Measurements from ENCODE around the gene C22orf15.

Gene C22orf15

DNA sequence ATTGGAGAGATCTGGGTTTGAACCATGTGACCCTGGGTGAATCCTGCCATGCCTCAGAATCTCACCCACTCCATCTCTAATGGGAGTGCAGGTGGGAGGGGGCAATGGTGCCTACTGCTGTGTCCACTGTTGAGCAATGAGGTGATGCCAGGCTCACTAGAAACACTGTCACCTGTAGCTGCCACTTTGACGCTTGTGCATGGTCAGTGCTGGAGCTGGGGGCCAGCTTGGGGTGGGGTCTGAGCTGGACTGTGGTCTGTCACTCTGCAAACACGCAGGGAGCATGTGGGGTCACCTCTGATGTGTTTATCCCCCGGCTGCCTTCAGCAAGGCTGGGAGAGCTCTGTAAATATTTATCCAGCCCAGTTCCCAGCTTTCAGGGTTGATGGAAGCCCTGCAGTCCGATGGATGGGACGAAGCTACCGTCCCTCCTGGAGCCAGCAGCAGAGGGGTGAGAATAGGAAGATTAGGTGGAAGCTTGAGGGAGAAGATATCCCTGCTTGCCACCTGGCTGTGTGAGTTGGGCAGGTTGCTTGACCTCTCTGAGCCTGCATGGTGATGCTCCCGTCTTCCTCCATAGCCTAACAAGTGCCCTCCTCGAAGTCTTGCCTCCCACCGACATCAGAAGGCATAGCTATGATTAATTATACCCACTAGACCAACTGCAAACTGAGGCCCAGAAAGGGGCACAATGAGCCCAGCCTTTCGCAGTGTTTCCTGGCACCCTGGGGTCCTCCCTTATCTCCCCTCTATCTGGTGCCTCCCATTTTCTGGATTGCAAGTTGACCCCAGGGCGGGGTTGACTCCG is 11.5 kb downstream of the C22orf15 start:
- H3K4me3 ChIP-seq (ENCODE audit: low read depth, low read length): no peak overlapping the region

DNA sequence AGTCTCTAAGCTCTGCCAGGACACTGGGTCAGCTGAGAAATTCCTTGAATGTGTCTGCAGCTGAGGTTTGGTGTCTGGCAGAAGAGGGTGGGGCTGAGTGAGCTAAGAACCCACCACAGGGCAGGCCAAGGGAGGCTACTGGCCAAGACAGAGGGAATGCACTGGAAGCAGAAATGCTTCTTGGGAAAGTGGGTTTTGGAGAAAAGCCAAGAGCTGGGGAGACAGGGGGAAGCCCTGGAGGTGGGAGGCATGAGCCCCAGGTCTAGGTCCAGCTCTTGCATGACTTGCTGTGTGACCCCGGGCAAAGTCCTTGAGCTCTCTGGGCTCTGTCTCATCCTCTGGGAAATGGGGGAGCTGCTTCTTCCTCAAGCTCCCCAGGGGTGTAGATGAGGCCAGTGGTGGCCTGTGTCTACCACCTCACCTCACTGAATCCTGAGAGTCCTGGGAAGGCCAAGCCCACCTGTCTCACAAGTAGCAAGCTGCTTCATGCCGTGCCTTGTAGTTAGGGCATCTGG is 12.2 kb downstream of the C22orf15 start:
- no peak overlapping the region for H3K4me3 ChIP-seq (ENCODE audit: low read depth, low read length)
- TF ChIP-seq, protein P1, sequence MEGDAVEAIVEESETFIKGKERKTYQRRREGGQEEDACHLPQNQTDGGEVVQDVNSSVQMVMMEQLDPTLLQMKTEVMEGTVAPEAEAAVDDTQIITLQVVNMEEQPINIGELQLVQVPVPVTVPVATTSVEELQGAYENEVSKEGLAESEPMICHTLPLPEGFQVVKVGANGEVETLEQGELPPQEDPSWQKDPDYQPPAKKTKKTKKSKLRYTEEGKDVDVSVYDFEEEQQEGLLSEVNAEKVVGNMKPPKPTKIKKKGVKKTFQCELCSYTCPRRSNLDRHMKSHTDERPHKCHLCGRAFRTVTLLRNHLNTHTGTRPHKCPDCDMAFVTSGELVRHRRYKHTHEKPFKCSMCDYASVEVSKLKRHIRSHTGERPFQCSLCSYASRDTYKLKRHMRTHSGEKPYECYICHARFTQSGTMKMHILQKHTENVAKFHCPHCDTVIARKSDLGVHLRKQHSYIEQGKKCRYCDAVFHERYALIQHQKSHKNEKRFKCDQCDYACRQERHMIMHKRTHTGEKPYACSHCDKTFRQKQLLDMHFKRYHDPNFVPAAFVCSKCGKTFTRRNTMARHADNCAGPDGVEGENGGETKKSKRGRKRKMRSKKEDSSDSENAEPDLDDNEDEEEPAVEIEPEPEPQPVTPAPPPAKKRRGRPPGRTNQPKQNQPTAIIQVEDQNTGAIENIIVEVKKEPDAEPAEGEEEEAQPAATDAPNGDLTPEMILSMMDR (IDR thresholded peaks at IDR 0.05; ENCODE audit: borderline replicate concordance, insufficient read depth, low read depth, low read length): no peak

More for the DNA sequence above, 11.5 kb downstream of the C22orf15 start:
- TF ChIP-seq, protein P1 (IDR thresholded peaks at IDR 0.05; ENCODE audit: borderline replicate concordance, insufficient read depth, low read depth, low read length): no peak

GRCh38 chr22:23775779-23776375 is 13.1 kb downstream of the C22orf15 start:
- TF ChIP-seq, protein P1 (IDR thresholded peaks at IDR 0.05; ENCODE audit: borderline replicate concordance, insufficient read depth, low read depth, low read length): no peak
- no peak overlapping the region for H3K4me3 ChIP-seq (ENCODE audit: low read depth, low read length)

DNA sequence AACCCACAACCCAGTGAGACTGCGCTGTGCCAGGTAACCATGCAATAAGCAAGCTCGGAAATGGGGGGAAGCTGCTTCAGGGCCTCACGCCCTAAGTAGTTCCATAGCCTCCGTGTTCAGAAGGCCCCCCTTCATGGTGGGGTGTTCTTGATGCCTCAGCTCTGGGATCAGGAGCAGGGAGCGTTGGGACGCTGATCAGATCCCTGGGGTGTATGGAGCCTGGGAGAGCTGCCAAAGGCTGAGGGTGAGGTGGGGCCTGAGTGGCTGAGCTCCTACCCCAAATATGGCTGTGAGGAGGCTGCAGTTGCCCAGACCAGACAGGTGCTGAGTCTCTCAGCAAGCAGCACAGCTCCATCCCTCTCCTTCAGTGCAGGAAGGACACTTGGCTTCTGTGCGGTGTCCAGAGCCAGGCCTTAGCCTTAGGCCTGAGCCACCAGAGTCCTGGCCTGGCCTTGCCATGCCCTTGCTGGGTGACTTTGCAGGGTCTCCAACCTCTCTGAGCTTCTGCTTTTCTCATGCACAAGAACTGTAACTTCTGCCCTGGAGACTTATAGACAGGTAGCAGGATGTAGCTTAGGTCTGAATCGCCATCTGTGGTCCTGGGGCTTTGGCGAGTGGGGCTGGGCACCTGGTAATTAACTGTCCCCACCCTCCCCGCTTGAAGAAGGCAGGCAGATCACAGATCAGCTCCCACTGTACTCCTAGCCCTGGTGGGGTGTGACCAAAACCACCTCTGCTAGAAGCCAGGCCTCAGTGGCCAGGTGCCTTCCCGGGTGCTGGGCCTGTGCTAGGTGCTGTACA is 15.2 kb downstream of the C22orf15 start:
- no peak overlapping the region for H3K4me3 ChIP-seq (ENCODE audit: low read depth, low read length)
- TF ChIP-seq, protein P1 (IDR thresholded peaks at IDR 0.05; ENCODE audit: borderline replicate concordance, insufficient read depth, low read depth, low read length): no peak

DNA sequence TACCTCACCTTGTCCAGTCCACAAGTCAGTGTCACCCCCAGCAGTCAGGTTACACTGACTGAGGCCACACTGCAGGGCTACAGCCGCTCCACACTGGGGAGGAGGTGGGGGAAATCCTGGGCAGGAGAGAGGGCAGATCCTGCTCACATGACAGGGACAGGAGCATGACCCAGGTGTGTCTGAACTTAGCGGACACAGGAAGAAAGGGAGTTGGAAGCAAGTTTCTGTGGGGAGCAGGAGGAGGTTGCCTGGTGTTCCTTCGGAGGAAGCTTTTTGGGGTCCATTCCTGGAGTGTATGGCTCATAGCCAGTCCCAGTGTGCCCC is 15.7 kb downstream of the C22orf15 start:
- H3K4me3 ChIP-seq (ENCODE audit: low read depth, low read length): no peak overlapping the region
- TF ChIP-seq, protein P1 (IDR thresholded peaks at IDR 0.05; ENCODE audit: borderline replicate concordance, insufficient read depth, low read depth, low read length): no peak

DNA sequence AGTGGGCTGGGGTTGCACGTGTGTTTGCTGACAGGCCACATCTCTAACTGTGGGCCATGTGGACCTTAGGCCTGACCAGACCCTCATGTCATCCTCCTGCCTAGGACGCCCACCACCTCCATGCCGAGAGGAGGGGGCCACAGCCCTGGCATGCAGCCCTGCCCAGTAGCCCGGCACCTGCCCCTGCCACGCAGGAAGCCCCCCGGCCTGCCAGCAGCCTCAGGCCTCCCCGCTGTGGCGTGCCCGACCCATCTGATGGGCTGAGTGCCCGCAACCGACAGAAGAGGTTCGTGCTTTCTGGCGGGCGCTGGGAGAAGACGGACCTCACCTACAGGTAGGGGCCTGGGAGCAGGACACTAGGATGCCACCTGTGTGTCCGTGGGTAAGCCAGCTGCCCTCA is 16.3 kb downstream of the C22orf15 start:
- TF ChIP-seq, protein P1 (IDR thresholded peaks at IDR 0.05; ENCODE audit: borderline replicate concordance, insufficient read depth, low read depth, low read length): no peak
- H3K4me3 ChIP-seq (ENCODE audit: low read depth, low read length): no peak overlapping the region

All from GM12875 (cell line).